H9 (cell line): ENCODE data around the gene BEND5. TPM values are rescaled to one million over a fixed set of nuclear protein-coding genes. Genes with fewer than 3 reads are reported as not detected.

Source experiments
- DNase-seq: peaks from one replicate; pipeline ENCODE4 v3.0.0-alpha.2; 2017
- H2AFZ ChIP-seq: one replicate; pipeline ENCODE4 v1.6.1; 2013; ENCODE audit warnings: mild to moderate bottlenecking, low read length, control low read depth, moderate library complexity
- H2AK5ac ChIP-seq: 2 replicates; pipeline ENCODE4 v1.6.1; 2013; ENCODE audit warnings: low read length, control low read depth, mixed read lengths; ENCODE audit not compliant: insufficient read length
- H2BK120ac ChIP-seq: one replicate; pipeline ENCODE4 v1.6.1; 2013; ENCODE audit warnings: low read depth, mild to moderate bottlenecking, low read length, control low read depth, inconsistent platforms; ENCODE audit not compliant: poor library complexity, severe bottlenecking
- H2BK12ac ChIP-seq: 2 replicates; pipeline ENCODE4 v1.6.1; 2013; ENCODE audit warnings: low read length, control low read depth, mixed read lengths, low read depth; ENCODE audit not compliant: insufficient read length
- H2BK15ac ChIP-seq: 2 replicates; pipeline ENCODE4 v1.6.1; 2013; ENCODE audit warnings: low read depth, low read length, control low read depth
- H2BK20ac ChIP-seq: one replicate; pipeline ENCODE4 v1.6.1; 2013; ENCODE audit warnings: low read depth, mild to moderate bottlenecking, low read length, control low read depth, inconsistent platforms; ENCODE audit not compliant: poor library complexity, severe bottlenecking
- H2BK5ac ChIP-seq: 2 replicates; pipeline ENCODE4 v1.6.1; 2013; ENCODE audit warnings: low read length, control low read depth, mixed read lengths; ENCODE audit not compliant: insufficient read length
- H3K14ac ChIP-seq: 2 replicates; pipeline ENCODE4 v1.6.1; 2013; ENCODE audit warnings: low read length, control low read depth; ENCODE audit not compliant: insufficient read depth
- H3K18ac ChIP-seq: 2 replicates; pipeline ENCODE4 v1.6.1; 2013; ENCODE audit warnings: low read depth, mild to moderate bottlenecking, mixed read lengths, low read length, control low read depth; ENCODE audit not compliant: insufficient read length
- H3K23ac ChIP-seq: 2 replicates; pipeline ENCODE4 v1.6.1; 2013; ENCODE audit warnings: low read length, control low read depth, mixed read lengths, low read depth; ENCODE audit not compliant: insufficient read length
- H3K23me2 ChIP-seq: 2 replicates; pipeline ENCODE4 v1.6.1; 2013; ENCODE audit warnings: low read depth, mild to moderate bottlenecking, mixed read lengths, low read length, control low read depth; ENCODE audit not compliant: insufficient read length, poor library complexity, severe bottlenecking
- H3K27ac ChIP-seq: 2 replicates; pipeline ENCODE4 v1.5.1; 2013; ENCODE audit warnings: low read length, control low read depth, mixed read lengths, low read depth; ENCODE audit not compliant: insufficient read length
- H3K27me3 ChIP-seq: 2 replicates; pipeline ENCODE4 v1.6.1; 2013; ENCODE audit warnings: low read length, control low read depth, inconsistent platforms; ENCODE audit not compliant: insufficient read depth
- H3K4ac ChIP-seq: 2 replicates; pipeline ENCODE4 v1.6.1; 2013; ENCODE audit warnings: low read depth, mild to moderate bottlenecking, control low read depth, inconsistent platforms, low read length, moderate library complexity
- H3K4me1 ChIP-seq: 2 replicates; pipeline ENCODE4 v1.6.1; 2013; ENCODE audit warnings: low read length, control low read depth, inconsistent platforms; ENCODE audit not compliant: insufficient read depth
- H3K4me2 ChIP-seq: 2 replicates; pipeline ENCODE4 v1.6.1; 2013; ENCODE audit warnings: low read length, control low read depth, mixed read lengths; ENCODE audit not compliant: insufficient read length, insufficient read depth
- H3K56ac ChIP-seq: 2 replicates; pipeline ENCODE4 v1.6.1; 2013; ENCODE audit warnings: low read depth, mild to moderate bottlenecking, mixed read lengths, low read length, control low read depth; ENCODE audit not compliant: insufficient read length
- H3K79me1 ChIP-seq: 2 replicates; pipeline ENCODE4 v1.6.1; 2013; ENCODE audit warnings: low read depth, mild to moderate bottlenecking, moderate library complexity, low read length, control low read depth, inconsistent platforms; ENCODE audit not compliant: insufficient read depth, poor library complexity, severe bottlenecking
- H3K79me2 ChIP-seq: 2 replicates; pipeline ENCODE4 v1.6.1; 2013; ENCODE audit warnings: low read length, control low read depth, inconsistent platforms; ENCODE audit not compliant: insufficient read depth
- H3K9ac ChIP-seq: 2 replicates; pipeline ENCODE4 v1.6.1; 2013; ENCODE audit warnings: low read length, control low read depth, mixed read lengths; ENCODE audit not compliant: insufficient read length; ENCODE audit errors: extremely low read depth
- H3K9me3 ChIP-seq: one replicate; pipeline ENCODE4 v1.6.1; 2013; ENCODE audit warnings: low read depth, low read length, inconsistent platforms; ENCODE audit not compliant: control insufficient read depth
- H3T11ph ChIP-seq: one replicate; pipeline ENCODE4 v1.6.1; 2013; ENCODE audit warnings: mild to moderate bottlenecking, low read length, control low read depth, inconsistent platforms
- H4K20me1 ChIP-seq: one replicate; pipeline ENCODE4 v1.6.1; 2013; ENCODE audit not compliant: control insufficient read depth, insufficient read length, insufficient read depth
- H4K5ac ChIP-seq: 2 replicates; pipeline ENCODE4 v1.6.1; 2013; ENCODE audit warnings: low read depth, mild to moderate bottlenecking, mixed read lengths, low read length, control low read depth; ENCODE audit not compliant: insufficient read length
- H4K8ac ChIP-seq: replicated peaks from 2 replicates; pipeline ENCODE4 v1.6.1; 2013; ENCODE audit warnings: low read length, control low read depth, mixed read lengths, low read depth; ENCODE audit not compliant: insufficient read length
- H4K91ac ChIP-seq: 2 replicates; pipeline ENCODE4 v1.6.1; 2013; ENCODE audit warnings: low read depth, mild to moderate bottlenecking, moderate library complexity, mixed read lengths, low read length, control low read depth; ENCODE audit not compliant: insufficient read length
- H3K27ac Mint-ChIP-seq, 3 experiments: 2 replicates in 2 of 3; 3 replicates in 1 of 3; pipeline ENCODE4 v1.8.0; 2020 to 2021; ENCODE audit warnings: mixed read lengths in 3 of 3, mild to moderate bottlenecking in 1 of 3, moderate library complexity in 1 of 3
- H3K27me3 Mint-ChIP-seq: 2 replicates; pipeline ENCODE4 v1.8.0; 2021; ENCODE audit warnings: low read depth, mild to moderate bottlenecking, moderate library complexity, mixed read lengths
- H3K36me3 Mint-ChIP-seq, 3 experiments: 2 replicates in 2 of 3; 3 replicates in 1 of 3; pipeline ENCODE4 v1.8.0; 2020 to 2021; ENCODE audit warnings: low read depth in 3 of 3, mixed read lengths in 3 of 3; ENCODE audit not compliant: insufficient read depth in 1 of 3
- H3K4me1 Mint-ChIP-seq, 2 experiments: 2 replicates each; pipeline ENCODE4 v1.8.0; 2020; ENCODE audit warnings: mixed read lengths in 2 of 2
- H3K4me3 Mint-ChIP-seq, 2 experiments: 2 replicates in 1 of 2; 3 replicates in 1 of 2; pipeline ENCODE4 v1.8.0; 2020 to 2021; ENCODE audit warnings: mild to moderate bottlenecking in 2 of 2, mixed read lengths in 2 of 2, moderate library complexity in 1 of 2
- H3K9me3 Mint-ChIP-seq, 2 experiments: 2 replicates in 1 of 2; 3 replicates in 1 of 2; pipeline ENCODE4 v1.8.0; 2020; ENCODE audit warnings: mild to moderate bottlenecking in 2 of 2, mixed read lengths in 2 of 2, moderate library complexity in 1 of 2
- WGBS: extraction: QIAGEN DNeasy Blood & Tissue Kit; methylation state at CpG from one replicate; pipeline ENCODE4 v1.1.7; 2013; ENCODE audit warnings: missing lambda C conversion rate, low lambda C conversion rate, mixed read lengths; ENCODE audit not compliant: insufficient read length; ENCODE audit errors: extremely low coverage; 5-methylcytosine and 5-hydroxymethylcytosine counted together
- total RNA-seq: library from RNA; stranded (reverse); gene quantifications from 2 replicates; pipeline ENCODE4 v1.2.1, GENCODE V29; 2021
- TF ChIP-seq, protein P1 (sequence below): fragments of 200-600 bp; sonication (generic); conservative IDR thresholded peaks from 3 replicates; pipeline ENCODE4 v1.8.0; 2021; ENCODE audit warnings: antibody characterized with exemption, mild to moderate bottlenecking

BEND5 gene
- total RNA-seq, 1 experiment from 2014 or later: 4.8 TPM

DNA sequence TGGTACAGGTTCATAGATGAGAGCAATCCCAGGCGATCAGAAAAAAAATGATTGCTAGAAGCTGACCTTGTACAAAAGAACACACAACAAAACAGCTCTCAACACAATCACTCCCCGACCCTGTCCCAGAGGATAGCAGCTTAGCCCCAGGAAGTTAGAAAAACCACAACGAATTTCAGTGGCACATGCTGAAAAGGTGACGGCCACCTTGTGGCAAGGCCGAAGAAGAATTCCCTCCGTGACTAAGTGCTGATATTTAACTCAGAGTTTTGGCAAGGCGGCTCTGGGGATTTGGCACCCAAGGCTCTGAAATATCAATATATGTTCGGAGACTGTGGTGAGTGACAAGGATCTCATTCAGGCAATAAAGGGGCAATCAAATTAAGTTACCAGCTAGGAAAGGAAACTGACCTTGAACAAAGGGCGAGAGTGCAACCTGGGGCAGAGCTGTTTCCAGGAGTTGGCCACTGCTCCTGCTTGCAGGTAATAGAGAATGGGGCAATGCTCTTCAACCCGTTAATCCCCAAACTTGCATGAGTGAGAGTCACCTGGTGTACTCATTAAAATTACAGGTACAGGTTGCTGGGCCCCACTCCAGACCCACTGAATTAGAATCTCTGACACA, 96.2 kb downstream of the BEND5 start:
- Histone ChIP-seq H3K4me1 (peaks cover 4% of the 10 kb centered on the region; the same call in 1 of the 2 replicates), H3K27ac (no peak overlapping the region), H2BK20ac (no peak overlapping the region), H3K56ac (no peak overlapping the region), H3K27me3 (no peaks in the 10 kb centered on the region), H3K4ac (no peak overlapping the region), H2BK15ac (no peak overlapping the region), H2AFZ (no peak overlapping the region), H3K79me1 (no peaks in the 10 kb centered on the region), H3K18ac (no peak overlapping the region), H3K23ac (no peak overlapping the region), H3K23me2 (no peaks in the 10 kb centered on the region), H3K79me2 (no peaks in the 10 kb centered on the region), H4K20me1 (no peaks in the 10 kb centered on the region), H4K8ac (no peak overlapping the region), H2AK5ac (no peak overlapping the region), H3K9me3 (no peaks in the 10 kb centered on the region), H2BK120ac (no peak overlapping the region), H3K9ac (no peak overlapping the region), H3T11ph (no peak overlapping the region), H2BK12ac (no peak overlapping the region), H4K5ac (no peak overlapping the region), H3K4me2 (no peak overlapping the region), H3K14ac (no peak overlapping the region), H2BK5ac (no peak overlapping the region), H4K91ac (no peak overlapping the region)
- Mint-ChIP-seq H3K4me1 (peaks cover 17 to 20% of the 10 kb centered on the region in 2 experiments), H3K36me3 (no peaks in the 10 kb centered on the region), H3K27me3 (peaks cover 6% of the 10 kb centered on the region), H3K27ac (no peak overlapping the region), H3K4me3 (no peak overlapping the region), H3K9me3 (no peaks in the 10 kb centered on the region)
- TF ChIP-seq, protein P1, sequence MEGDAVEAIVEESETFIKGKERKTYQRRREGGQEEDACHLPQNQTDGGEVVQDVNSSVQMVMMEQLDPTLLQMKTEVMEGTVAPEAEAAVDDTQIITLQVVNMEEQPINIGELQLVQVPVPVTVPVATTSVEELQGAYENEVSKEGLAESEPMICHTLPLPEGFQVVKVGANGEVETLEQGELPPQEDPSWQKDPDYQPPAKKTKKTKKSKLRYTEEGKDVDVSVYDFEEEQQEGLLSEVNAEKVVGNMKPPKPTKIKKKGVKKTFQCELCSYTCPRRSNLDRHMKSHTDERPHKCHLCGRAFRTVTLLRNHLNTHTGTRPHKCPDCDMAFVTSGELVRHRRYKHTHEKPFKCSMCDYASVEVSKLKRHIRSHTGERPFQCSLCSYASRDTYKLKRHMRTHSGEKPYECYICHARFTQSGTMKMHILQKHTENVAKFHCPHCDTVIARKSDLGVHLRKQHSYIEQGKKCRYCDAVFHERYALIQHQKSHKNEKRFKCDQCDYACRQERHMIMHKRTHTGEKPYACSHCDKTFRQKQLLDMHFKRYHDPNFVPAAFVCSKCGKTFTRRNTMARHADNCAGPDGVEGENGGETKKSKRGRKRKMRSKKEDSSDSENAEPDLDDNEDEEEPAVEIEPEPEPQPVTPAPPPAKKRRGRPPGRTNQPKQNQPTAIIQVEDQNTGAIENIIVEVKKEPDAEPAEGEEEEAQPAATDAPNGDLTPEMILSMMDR: peak; percentile 57
- no CpG with 5 or more reads among the region's 10 CpGs for WGBS
- DNase-seq: peak; percentile 61
